ENCODE data around the gene TMEM215. TPM values are rescaled to one million over a fixed set of nuclear protein-coding genes. Genes with fewer than 3 reads are reported as not detected.

TMEM215 gene
- total and polyA plus RNA-seq, 2 of the 8 experiments (the other 6 are each of a cell fraction or from before 2014, with no cell fraction given): 0.33 to 0.67 TPM

DNA sequence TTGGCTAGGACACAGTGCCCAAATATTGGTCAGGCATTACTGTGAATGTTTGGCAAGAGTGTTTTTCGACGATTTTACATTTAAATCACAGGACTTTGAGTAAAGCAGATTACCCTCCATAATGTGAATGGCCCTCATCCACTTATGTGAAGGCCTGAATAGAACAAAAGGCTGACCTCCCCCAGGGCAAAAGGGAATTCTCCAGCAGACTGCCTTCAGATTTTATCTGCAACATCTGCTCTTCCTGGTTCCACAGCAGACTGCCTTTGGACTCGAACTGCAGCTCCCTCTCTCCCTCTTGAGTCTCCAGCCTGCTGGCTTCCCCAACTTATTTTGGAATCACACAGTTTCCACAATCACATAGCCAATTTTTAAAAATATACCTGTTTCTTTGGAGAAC, 7.1 kb upstream of the TMEM215 start:
- Histone ChIP-seq H3K23me2 (ENCODE audit: low read depth, low read length) (no peaks in the 10 kb centered on the region), H4K5ac (ENCODE audit: insufficient read length, low read depth, low read length) (no peak overlapping the region), H3K9ac (replicated peaks in 1 of 4; ENCODE audit: extremely low read depth in 1 of 4, low read depth in 3 of 4, low read length in 3 of 4) (no peak overlapping the region), H4K91ac (replicated peaks; ENCODE audit: insufficient read length, low read length) (no peak overlapping the region), H2BK15ac (ENCODE audit: low read length) (no peak overlapping the region), H3K36me3 (ENCODE audit: control insufficient read depth in 2 of 4, insufficient read depth in 4 of 4, low read length in 3 of 4) (no peaks in the 10 kb centered on the region), H3K4me3 (ENCODE audit: extremely low read depth in 1 of 4, insufficient read depth in 2 of 4, low read depth in 3 of 4, low read length in 4 of 4) (no peak overlapping the region), H2AFZ (ENCODE audit: low read length) (no peak overlapping the region), H3K79me1 (ENCODE audit: low read depth, low read length) (no peaks in the 10 kb centered on the region), H3K4ac (replicated peaks; ENCODE audit: insufficient read length, low read depth, low read length) (no peak overlapping the region), H3K56ac (replicated peaks; ENCODE audit: insufficient read length, low read depth, low read length) (no peak overlapping the region), H2BK120ac (replicated peaks; ENCODE audit: low read depth, low read length) (no peak overlapping the region), H3K18ac (ENCODE audit: extremely low read depth, low read length) (no peak overlapping the region), H2BK12ac (ENCODE audit: low read depth, low read length) (no peak overlapping the region), H4K20me1 (replicated peaks in 1 of 2; ENCODE audit: control insufficient read depth in 1 of 2, insufficient read depth in 2 of 2, low read length in 2 of 2) (no peaks in the 10 kb centered on the region), H3K27ac (ENCODE audit: low read depth, low read length) (no peak overlapping the region), H3K9me3 (ENCODE audit: insufficient read depth in 2 of 2, low read depth in 1 of 2, low read length in 1 of 2) (0 out of 4 replicates have a peak, but pooled peaks cover 0 to 3% of the 10 kb centered on the region in 2 experiments), H3K23ac (ENCODE audit: insufficient read length) (no peak overlapping the region), H2AK5ac (ENCODE audit: low read depth, low read length) (no peak overlapping the region), H3K27me3 (replicated peaks in 1 of 4; ENCODE audit: control insufficient read depth in 3 of 4, extremely low read depth in 1 of 4, insufficient read depth in 3 of 4, low read length in 3 of 4) (no peaks in the 10 kb centered on the region), H3K14ac (ENCODE audit: insufficient read length) (no peak overlapping the region), H3K79me2 (ENCODE audit: control insufficient read depth in 1 of 2, insufficient read depth in 2 of 2, low read length in 2 of 2) (no peaks in the 10 kb centered on the region), H4K8ac (ENCODE audit: extremely low read depth, insufficient read depth, low read length) (no peak overlapping the region), H2BK5ac (ENCODE audit: low read depth, low read length) (no peak overlapping the region), H3K4me1 (replicated peaks in 1 of 4; ENCODE audit: control insufficient read depth in 3 of 4, insufficient read depth in 4 of 4, low read length in 3 of 4) (no peaks in the 10 kb centered on the region), H2BK20ac (ENCODE audit: low read length) (no peak overlapping the region), H3K4me2 (ENCODE audit: insufficient read depth in 1 of 2, low read depth in 2 of 2, low read length in 2 of 2) (no peak overlapping the region)
- DNase-seq (ENCODE audit: low read depth in 1 of 2, low spot score in 2 of 2) (no peak), FAIRE-seq (no peak)
- CTCF ChIA-PET (ENCODE audit: partially characterized antibody): no interaction called here
- POLR2A ChIA-PET (ENCODE audit: partially characterized antibody): no interaction called here
- WGBS, 2 experiments (ENCODE audit: extremely low coverage in 1 of 2, insufficient coverage in 1 of 2, insufficient read length in 1 of 2, insufficient replicate concordance in 2 of 2, low coverage in 1 of 2, low lambda C conversion rate in 2 of 2, missing lambda C conversion rate in 1 of 2): 87% methylated on average over 3 of the region's 3 CpGs; no CpG with 5 or more reads in 1 of the 2 experiments
- TF ChIP-seq, protein P1, sequence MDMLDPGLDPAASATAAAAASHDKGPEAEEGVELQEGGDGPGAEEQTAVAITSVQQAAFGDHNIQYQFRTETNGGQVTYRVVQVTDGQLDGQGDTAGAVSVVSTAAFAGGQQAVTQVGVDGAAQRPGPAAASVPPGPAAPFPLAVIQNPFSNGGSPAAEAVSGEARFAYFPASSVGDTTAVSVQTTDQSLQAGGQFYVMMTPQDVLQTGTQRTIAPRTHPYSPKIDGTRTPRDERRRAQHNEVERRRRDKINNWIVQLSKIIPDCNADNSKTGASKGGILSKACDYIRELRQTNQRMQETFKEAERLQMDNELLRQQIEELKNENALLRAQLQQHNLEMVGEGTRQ (IDR thresholded peaks at IDR 0.05; ENCODE audit: low read length): no peak

Data from H1 (cell line).